WI38 (cell line): ENCODE results near the gene BLTP2.
"Not testable (repeated sequence)": the region's sequence is repeated elsewhere in the genome, so short reads cannot be mapped to it uniquely, and the experiment has no call there.

Experiments
- H3K4me3 ChIP-seq: 2 replicates; pipeline ENCODE4 v1.5.1; 2011; ENCODE audit warnings: low read depth, mild to moderate bottlenecking, control low read depth, low read length
- TF ChIP-seq, protein P1 (sequence below): IDR thresholded peaks from 2 replicates; pipeline ENCODE4 v1.5.1; 2012; ENCODE audit warnings: low read depth, mild to moderate bottlenecking, control low read depth, low read length

BLTP2 gene

GRCh38 chr17:28613931-28614381 lies 31.0 kb downstream of the BLTP2 start, which contains the start of gene RSKR:
Gene RSKR (minus strand): TSS chr17:28614185. CDS start chr17:28614161, 24 bp downstream.
- TF ChIP-seq, protein P1, sequence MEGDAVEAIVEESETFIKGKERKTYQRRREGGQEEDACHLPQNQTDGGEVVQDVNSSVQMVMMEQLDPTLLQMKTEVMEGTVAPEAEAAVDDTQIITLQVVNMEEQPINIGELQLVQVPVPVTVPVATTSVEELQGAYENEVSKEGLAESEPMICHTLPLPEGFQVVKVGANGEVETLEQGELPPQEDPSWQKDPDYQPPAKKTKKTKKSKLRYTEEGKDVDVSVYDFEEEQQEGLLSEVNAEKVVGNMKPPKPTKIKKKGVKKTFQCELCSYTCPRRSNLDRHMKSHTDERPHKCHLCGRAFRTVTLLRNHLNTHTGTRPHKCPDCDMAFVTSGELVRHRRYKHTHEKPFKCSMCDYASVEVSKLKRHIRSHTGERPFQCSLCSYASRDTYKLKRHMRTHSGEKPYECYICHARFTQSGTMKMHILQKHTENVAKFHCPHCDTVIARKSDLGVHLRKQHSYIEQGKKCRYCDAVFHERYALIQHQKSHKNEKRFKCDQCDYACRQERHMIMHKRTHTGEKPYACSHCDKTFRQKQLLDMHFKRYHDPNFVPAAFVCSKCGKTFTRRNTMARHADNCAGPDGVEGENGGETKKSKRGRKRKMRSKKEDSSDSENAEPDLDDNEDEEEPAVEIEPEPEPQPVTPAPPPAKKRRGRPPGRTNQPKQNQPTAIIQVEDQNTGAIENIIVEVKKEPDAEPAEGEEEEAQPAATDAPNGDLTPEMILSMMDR: no peak
- no peak within 1 kb of the TSS for H3K4me3 ChIP-seq

- H3K4me3 ChIP-seq: no peak overlapping the region
- TF ChIP-seq, protein P1: peak; percentile 72
Observed at GRCh38 chr17:28612936-28613872, 31.8 kb downstream of the BLTP2 start.

DNA sequence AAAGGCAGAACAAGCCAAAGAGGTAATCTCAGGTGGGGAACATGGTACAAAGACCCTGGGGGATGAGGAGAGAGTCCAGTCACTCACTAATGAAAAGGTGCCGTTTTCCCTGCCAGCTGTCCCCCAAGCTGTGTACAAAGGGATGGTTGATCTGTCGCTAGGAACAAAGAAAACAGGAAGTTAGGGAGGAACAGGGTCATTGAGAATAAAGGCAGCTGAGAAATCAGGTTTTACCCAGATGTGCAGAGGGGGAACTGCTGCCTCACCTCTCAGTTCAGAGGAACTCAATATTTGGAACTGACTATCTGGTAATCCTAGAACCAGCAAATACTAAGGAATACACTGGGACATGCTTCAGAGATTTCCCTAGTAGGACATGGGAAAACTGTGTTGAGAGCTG lies 32.4 kb downstream of the BLTP2 start:
- TF ChIP-seq, protein P1: no peak
- no peak overlapping the region for H3K4me3 ChIP-seq

DNA sequence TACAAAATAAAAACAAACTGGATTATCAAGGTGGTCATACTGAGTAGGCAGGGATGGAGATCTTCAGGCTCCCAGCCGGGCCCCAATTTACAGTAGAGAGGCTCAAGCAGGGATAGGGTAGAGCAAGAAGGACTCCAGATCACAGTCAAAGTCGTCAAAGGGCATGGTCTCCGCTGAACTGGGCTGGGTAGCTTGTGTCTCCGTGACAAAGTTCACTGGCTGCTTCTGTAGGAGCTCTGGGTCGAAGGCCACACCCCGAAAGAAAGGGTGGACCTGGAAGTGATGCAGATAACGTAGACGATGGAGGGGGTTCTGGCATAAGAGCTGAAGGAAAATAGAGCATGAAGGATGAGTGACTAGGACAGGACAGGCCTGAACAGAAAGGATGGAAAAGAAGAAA lies 34.6 kb downstream of the BLTP2 start:
- H3K4me3 ChIP-seq: no peak overlapping the region
- TF ChIP-seq, protein P1: no peak

DNA sequence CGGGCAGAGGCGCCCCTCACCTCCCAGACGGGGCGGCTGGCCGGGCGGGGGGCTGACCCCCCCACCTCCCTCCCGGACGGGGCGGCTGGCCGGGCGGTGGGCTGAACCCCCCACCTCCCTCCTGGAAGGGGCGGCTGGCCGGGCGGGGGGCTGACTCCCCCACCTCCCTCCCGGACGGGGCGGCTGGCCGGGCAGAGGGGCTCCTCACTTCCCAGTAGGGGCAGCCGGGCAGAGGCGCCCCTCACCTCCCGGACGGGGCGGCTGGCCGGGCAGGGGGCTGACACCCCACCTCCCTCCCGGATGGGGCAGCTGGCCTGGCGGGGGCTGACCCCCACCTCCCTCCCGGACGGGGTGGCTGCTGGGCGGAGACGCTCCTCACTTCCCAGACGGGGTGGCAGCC lies 40.9 kb downstream of the BLTP2 start:
- H3K4me3 ChIP-seq: not testable (repeated sequence)

- peak overlapping the region; percentile 83 for H3K4me3 ChIP-seq
- TF ChIP-seq, protein P1: no peak
Observed at GRCh38 chr17:28599311-28600184, 45.4 kb downstream of the BLTP2 start.

GRCh38 chr17:28598799-28599310 lies 46.1 kb downstream of the BLTP2 start, which contains the start of gene SPAG5:
Gene SPAG5 (minus strand): TSS chr17:28599025. CDS start chr17:28598946, 79 bp downstream.
- TF ChIP-seq, protein P1: no peak
- peak within 1 kb of the TSS; percentile 83 for H3K4me3 ChIP-seq
